ENCODE measurements around the gene JAM2. TPM values are rescaled to one million over a fixed set of nuclear protein-coding genes. Genes with fewer than 3 reads are reported as not detected.

JAM2 gene
- total and polyA plus RNA-seq, 12 donors: 15.3 to 54.4 (median 34.5) TPM

DNA sequence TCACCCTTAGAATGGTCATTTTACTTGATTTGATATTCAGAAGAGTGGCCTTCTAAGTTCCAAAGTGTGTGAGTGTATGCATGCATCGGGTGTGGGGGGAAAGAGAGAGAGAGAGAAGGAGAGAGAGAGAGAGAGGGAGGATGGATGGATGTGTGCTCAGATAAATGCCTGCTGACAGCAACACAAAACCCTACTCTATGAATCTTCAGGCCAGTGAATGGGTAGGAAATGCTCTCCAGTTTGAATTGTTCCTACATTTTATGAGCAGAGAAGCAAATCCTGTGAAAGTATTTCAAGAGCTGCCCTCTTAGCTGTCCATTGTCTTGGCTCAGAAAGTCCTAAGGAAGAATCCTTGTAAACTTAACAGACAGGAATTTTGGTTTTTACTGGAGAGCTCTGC lies 7.4 kb downstream of the JAM2 start:
- no peaks in the 10 kb centered on the region for H3K9me3 ChIP-seq
- TF ChIP-seq, protein P1, sequence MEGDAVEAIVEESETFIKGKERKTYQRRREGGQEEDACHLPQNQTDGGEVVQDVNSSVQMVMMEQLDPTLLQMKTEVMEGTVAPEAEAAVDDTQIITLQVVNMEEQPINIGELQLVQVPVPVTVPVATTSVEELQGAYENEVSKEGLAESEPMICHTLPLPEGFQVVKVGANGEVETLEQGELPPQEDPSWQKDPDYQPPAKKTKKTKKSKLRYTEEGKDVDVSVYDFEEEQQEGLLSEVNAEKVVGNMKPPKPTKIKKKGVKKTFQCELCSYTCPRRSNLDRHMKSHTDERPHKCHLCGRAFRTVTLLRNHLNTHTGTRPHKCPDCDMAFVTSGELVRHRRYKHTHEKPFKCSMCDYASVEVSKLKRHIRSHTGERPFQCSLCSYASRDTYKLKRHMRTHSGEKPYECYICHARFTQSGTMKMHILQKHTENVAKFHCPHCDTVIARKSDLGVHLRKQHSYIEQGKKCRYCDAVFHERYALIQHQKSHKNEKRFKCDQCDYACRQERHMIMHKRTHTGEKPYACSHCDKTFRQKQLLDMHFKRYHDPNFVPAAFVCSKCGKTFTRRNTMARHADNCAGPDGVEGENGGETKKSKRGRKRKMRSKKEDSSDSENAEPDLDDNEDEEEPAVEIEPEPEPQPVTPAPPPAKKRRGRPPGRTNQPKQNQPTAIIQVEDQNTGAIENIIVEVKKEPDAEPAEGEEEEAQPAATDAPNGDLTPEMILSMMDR (IDR thresholded peaks at IDR 0.05): no peak
- no peak overlapping the region for H3K4me3 ChIP-seq
- no peak for ATAC-seq
- 65 to 66% methylated on average over 1 of the region's 1 CpG for WGBS, 2 donors
- intact Hi-C loops (cut with DNase I): no loop called here
- DNase-seq: no peak
- H3K36me3 ChIP-seq: peaks cover 0 to 38% (median 0%) of the 10 kb centered on the region in 9 donors
- peaks cover 0 to 46% (median 18%) of the 10 kb centered on the region in 9 donors for H3K4me1 ChIP-seq
- no peaks in the 10 kb centered on the region for H3K27me3 ChIP-seq
- H3K27ac ChIP-seq: peak overlapping the region in 1 of 10 donors; percentile 34

DNA sequence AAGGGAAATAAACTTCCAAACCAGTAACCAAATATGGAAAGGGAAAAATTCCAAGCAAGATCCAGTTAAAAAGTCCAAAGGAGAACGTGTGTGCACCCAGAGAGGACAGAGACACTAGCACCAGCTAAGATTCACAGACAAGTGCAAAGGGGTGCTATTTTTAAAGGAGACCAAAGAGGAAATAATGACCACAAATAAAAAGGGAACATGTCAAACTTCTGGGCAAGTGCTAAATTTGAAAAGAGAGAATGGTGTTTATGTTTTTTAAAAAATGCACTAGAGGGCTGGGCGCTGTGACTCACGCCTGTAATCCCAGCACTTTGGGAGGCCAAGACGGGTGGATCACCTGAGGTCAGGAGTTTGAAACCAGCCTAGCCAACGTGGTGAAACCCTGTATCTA lies 8.6 kb downstream of the JAM2 start:
- TF ChIP-seq, protein P1 (IDR thresholded peaks at IDR 0.05): no peak
- 80 to 84% methylated on average over 5 of the region's 5 CpGs for WGBS, 2 donors
- ATAC-seq (no peak), DNase-seq (no peak)
- Histone ChIP-seq H3K27ac (no peak overlapping the region), H3K4me3 (no peak overlapping the region), H3K27me3 (no peaks in the 10 kb centered on the region), H3K36me3 (peaks cover 0 to 30% (median 0%) of the 10 kb centered on the region in 9 donors), H3K9me3 (no peaks in the 10 kb centered on the region), H3K4me1 (peaks cover 0 to 35% (median 18%) of the 10 kb centered on the region in 9 donors)
- intact Hi-C loops (cut with DNase I): no loop called here

DNA sequence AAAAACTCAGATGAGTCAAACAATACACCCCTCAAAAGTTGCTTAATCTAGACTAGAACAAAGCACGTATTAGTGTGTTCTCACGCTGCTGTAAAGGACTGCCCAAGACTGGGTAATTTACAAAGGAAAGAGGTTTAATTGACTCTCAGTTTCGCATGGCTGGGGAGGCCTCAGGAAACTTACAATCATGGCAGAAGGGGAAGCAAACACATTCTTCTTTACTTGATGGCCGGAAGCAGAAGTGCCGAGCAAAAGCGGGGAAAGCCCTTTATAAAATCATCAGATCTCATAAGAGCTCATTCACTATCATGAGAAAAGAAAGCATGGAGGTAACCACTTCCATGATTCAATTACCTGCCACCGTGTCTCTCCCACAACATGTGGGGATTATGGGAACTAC lies 10.1 kb downstream of the JAM2 start:
- no peaks in the 10 kb centered on the region for H3K27me3 ChIP-seq
- peaks cover 0 to 1% (median 0%) of the 10 kb centered on the region in 11 donors for H3K9me3 ChIP-seq
- TF ChIP-seq, protein P1 (IDR thresholded peaks at IDR 0.05): no peak
- intact Hi-C loops (cut with DNase I): no loop called here
- no peak overlapping the region for H3K4me3 ChIP-seq
- 86 to 87% methylated on average over 7 of the region's 7 CpGs for WGBS, 2 donors
- no peak for DNase-seq
- H3K4me1 ChIP-seq: peaks cover 0 to 25% (median 15%) of the 10 kb centered on the region in 9 donors
- no peak for ATAC-seq
- no peak overlapping the region for H3K27ac ChIP-seq
- H3K36me3 ChIP-seq: peaks cover 0 to 15% (median 0%) of the 10 kb centered on the region in 9 donors

DNA sequence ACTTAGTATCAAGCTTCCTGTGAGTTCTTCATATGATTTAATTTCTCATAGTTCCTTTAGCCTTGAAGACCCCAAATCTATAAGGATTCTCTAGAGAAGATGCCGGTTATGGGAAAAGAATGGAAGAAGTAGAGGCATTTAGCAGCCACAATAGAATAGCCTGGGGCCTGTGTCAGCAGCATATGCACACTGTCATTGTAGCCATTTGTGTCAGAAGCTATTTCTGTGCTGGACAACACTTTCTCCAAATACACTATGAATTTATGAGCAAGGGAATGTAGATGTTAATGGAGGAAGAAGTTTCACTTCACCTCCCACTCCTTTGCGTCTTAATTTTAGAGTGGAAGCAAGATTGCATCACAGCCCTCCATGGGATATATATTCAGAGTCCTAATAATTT lies 17.4 kb downstream of the JAM2 start:
- ATAC-seq (no peak), DNase-seq (no peak)
- Histone ChIP-seq H3K36me3 (no peaks in the 10 kb centered on the region), H3K27me3 (no peaks in the 10 kb centered on the region), H3K4me1 (peaks cover 0 to 17% (median 0%) of the 10 kb centered on the region in 9 donors), H3K9me3 (peaks cover 0 to 9% (median 0%) of the 10 kb centered on the region in 11 donors), H3K4me3 (no peak overlapping the region), H3K27ac (no peak overlapping the region)
- 92 to 93% methylated on average over 2 of the region's 2 CpGs for WGBS, 2 donors
- intact Hi-C loops (cut with DNase I): no loop called here
- TF ChIP-seq, protein P1 (IDR thresholded peaks at IDR 0.05): no peak
